GM12878 (cell line): ENCODE measurements around the gene SKIC8.

Experiments
- HCFC1 ChIP-seq: fragments of 150-350 bp; IDR thresholded peaks from 2 replicates; pipeline ENCODE4 v1.6.1; 2014; ENCODE audit warnings: low read length
- MEF2A ChIP-seq: IDR thresholded peaks from 2 replicates; pipeline ENCODE4 v1.6.1; 2011; ENCODE audit warnings: low read depth, mild to moderate bottlenecking, low read length, moderate library complexity; ENCODE audit not compliant: insufficient read depth
- MXI1 ChIP-seq: fragments of 150-350 bp; IDR thresholded peaks from 2 replicates; pipeline ENCODE4 v1.6.1; 2011; ENCODE audit warnings: low read depth, mild to moderate bottlenecking, inconsistent platforms, low read length, improper control_type of control experiment
- POLR2A ChIP-seq: IDR thresholded peaks from 2 replicates; pipeline ENCODE4 v1.6.1; 2011; ENCODE audit warnings: low read depth, mild to moderate bottlenecking, low read length
- SIN3A ChIP-seq: IDR thresholded peaks from 2 replicates; pipeline ENCODE4 v1.6.1; 2012; ENCODE audit warnings: low read depth, low read length, improper control_type of control experiment
- SRF ChIP-seq, 2 experiments: IDR thresholded peaks; 2 replicates each; pipeline ENCODE4 v1.6.1; 2011; ENCODE audit warnings: low read depth in 2 of 2, low read length in 2 of 2, mild to moderate bottlenecking in 1 of 2, moderate library complexity in 1 of 2
- TARDBP ChIP-seq: IDR thresholded peaks from 2 replicates; pipeline ENCODE4 v1.6.1; 2016; ENCODE audit warnings: borderline replicate concordance
- YY1 ChIP-seq: IDR thresholded peaks from 2 replicates; pipeline ENCODE4 v1.6.1; 2011; ENCODE audit warnings: low read depth, mild to moderate bottlenecking, low read length
- TF ChIP-seq, protein P1 (sequence below): IDR thresholded peaks from 2 replicates; pipeline ENCODE4 v1.6.1; 2012; ENCODE audit warnings: mild to moderate bottlenecking, low read depth, low read length
- TF ChIP-seq, protein P2 (sequence below), 3 experiments: IDR thresholded peaks in 2 of 3; conservative IDR thresholded peaks in 1 of 3; 2 replicates each; pipeline ENCODE4 v1.5.1; 2011; ENCODE audit warnings: low read depth in 3 of 3, low read length in 3 of 3, mild to moderate bottlenecking in 3 of 3, control low read depth in 2 of 3, moderate library complexity in 2 of 3, inconsistent platforms in 1 of 3, mixed read lengths in 1 of 3; ENCODE audit not compliant: control insufficient read depth in 2 of 3, insufficient read depth in 1 of 3; ENCODE audit errors: extremely low read depth in 1 of 3

DNA sequence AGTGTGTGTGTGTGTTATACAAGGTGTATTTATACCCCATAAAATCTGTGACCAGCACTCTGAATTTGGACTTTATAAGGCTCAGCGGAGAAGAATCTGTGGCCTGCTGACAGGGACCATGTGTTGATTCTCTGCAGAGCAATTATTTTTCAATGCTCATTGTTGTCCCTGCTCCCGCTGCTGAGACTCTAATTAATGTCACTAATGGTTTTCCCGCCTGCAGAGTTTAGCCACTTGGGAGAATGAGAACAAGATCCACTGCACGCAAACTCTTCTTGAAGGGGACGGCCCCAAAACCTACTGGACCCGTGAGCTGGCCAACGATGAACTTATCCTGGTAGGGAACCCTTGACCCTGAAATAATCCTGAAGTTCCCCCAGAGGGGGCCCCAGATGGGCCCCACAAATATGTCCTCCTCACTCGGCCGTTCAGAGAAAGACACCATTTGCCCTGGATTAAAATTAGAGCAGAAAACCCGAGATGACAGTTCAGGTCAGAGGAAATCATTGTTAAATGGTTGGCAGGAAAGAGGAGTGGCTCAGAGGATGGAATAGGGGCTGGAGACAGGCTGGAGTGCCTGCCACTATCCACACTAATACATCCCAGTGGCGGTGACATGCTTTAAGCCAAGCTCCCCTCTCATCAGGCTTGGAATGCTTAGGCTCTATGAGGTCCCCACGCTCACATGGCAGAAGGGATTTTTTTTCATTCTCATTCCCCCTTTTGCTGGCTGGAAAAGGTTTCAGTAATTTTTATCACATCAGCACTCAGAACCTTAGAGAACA lies 44.1 kb upstream of the SKIC8 start:
- TF ChIP-seq MEF2A (no peak), POLR2A (no peak), TARDBP (no peak), HCFC1 (no peak), YY1 (no peak), SRF (IDR thresholded peaks at IDR 0.05; ENCODE audit: low read depth in 2 of 2, low read length in 2 of 2) (no peak), SIN3A (no peak), MXI1 (no peak)
- TF ChIP-seq, protein P1, sequence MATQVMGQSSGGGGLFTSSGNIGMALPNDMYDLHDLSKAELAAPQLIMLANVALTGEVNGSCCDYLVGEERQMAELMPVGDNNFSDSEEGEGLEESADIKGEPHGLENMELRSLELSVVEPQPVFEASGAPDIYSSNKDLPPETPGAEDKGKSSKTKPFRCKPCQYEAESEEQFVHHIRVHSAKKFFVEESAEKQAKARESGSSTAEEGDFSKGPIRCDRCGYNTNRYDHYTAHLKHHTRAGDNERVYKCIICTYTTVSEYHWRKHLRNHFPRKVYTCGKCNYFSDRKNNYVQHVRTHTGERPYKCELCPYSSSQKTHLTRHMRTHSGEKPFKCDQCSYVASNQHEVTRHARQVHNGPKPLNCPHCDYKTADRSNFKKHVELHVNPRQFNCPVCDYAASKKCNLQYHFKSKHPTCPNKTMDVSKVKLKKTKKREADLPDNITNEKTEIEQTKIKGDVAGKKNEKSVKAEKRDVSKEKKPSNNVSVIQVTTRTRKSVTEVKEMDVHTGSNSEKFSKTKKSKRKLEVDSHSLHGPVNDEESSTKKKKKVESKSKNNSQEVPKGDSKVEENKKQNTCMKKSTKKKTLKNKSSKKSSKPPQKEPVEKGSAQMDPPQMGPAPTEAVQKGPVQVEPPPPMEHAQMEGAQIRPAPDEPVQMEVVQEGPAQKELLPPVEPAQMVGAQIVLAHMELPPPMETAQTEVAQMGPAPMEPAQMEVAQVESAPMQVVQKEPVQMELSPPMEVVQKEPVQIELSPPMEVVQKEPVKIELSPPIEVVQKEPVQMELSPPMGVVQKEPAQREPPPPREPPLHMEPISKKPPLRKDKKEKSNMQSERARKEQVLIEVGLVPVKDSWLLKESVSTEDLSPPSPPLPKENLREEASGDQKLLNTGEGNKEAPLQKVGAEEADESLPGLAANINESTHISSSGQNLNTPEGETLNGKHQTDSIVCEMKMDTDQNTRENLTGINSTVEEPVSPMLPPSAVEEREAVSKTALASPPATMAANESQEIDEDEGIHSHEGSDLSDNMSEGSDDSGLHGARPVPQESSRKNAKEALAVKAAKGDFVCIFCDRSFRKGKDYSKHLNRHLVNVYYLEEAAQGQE, result no peak
- TF ChIP-seq, protein P2, sequence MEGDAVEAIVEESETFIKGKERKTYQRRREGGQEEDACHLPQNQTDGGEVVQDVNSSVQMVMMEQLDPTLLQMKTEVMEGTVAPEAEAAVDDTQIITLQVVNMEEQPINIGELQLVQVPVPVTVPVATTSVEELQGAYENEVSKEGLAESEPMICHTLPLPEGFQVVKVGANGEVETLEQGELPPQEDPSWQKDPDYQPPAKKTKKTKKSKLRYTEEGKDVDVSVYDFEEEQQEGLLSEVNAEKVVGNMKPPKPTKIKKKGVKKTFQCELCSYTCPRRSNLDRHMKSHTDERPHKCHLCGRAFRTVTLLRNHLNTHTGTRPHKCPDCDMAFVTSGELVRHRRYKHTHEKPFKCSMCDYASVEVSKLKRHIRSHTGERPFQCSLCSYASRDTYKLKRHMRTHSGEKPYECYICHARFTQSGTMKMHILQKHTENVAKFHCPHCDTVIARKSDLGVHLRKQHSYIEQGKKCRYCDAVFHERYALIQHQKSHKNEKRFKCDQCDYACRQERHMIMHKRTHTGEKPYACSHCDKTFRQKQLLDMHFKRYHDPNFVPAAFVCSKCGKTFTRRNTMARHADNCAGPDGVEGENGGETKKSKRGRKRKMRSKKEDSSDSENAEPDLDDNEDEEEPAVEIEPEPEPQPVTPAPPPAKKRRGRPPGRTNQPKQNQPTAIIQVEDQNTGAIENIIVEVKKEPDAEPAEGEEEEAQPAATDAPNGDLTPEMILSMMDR (IDR thresholded peaks at IDR 0.05 in 2 of 3, conservative IDR thresholded peaks at IDR 0.05 in 1 of 3; ENCODE audit: control insufficient read depth in 2 of 3, extremely low read depth in 1 of 3, insufficient read depth in 1 of 3, low read depth in 3 of 3, low read length in 3 of 3), result no peak
